HEK293 (cell line): ENCODE measurements around the gene SLC9C2.

Experiments
- GLI4 ChIP-seq: fragments of 450-650 bp; formaldehyde crosslinking; IDR thresholded peaks from 2 replicates; pipeline ENCODE4 v1.5.1; 2016; ENCODE audit warnings: missing biosample characterization, missing genetic modification characterization
- MEIS1 ChIP-seq: sonication (generic); formaldehyde crosslinking; IDR thresholded peaks from 2 replicates; pipeline ENCODE4 v1.8.1; 2022; ENCODE audit warnings: missing genetic modification reagents, mild to moderate bottlenecking, borderline replicate concordance
- MZF1 ChIP-seq: fragments of 450-650 bp; formaldehyde crosslinking; IDR thresholded peaks from 2 replicates; pipeline ENCODE4 v1.5.1; 2017; ENCODE audit warnings: missing biosample characterization, missing genetic modification characterization, borderline replicate concordance
- SP7 ChIP-seq: fragments of 450-650 bp; formaldehyde crosslinking; IDR thresholded peaks from 2 replicates; pipeline ENCODE4 v1.5.1; 2016; ENCODE audit warnings: missing biosample characterization, missing genetic modification characterization
- TCF7L2 ChIP-seq: IDR thresholded peaks from 2 replicates; pipeline ENCODE4 v1.6.1; 2011; ENCODE audit warnings: low read depth, mild to moderate bottlenecking, inconsistent platforms, low read length, moderate library complexity, borderline replicate concordance
- ZNF24 ChIP-seq: fragments of 450-650 bp; formaldehyde crosslinking; IDR thresholded peaks from 2 replicates; pipeline ENCODE4 v1.5.1; 2016; ENCODE audit warnings: missing biosample characterization, missing genetic modification characterization
- ZNF677 ChIP-seq: fragments of 450-650 bp; IDR thresholded peaks from 2 replicates; pipeline ENCODE4 v1.5.0; 2018; ENCODE audit warnings: missing biosample characterization, mild to moderate bottlenecking, missing genetic modification characterization, moderate library complexity
- TF ChIP-seq, protein P1 (sequence below): fragments of 450-650 bp; formaldehyde crosslinking; IDR thresholded peaks from 2 replicates; pipeline ENCODE4 v1.5.1; 2016; ENCODE audit warnings: missing biosample characterization, missing genetic modification characterization

DNA sequence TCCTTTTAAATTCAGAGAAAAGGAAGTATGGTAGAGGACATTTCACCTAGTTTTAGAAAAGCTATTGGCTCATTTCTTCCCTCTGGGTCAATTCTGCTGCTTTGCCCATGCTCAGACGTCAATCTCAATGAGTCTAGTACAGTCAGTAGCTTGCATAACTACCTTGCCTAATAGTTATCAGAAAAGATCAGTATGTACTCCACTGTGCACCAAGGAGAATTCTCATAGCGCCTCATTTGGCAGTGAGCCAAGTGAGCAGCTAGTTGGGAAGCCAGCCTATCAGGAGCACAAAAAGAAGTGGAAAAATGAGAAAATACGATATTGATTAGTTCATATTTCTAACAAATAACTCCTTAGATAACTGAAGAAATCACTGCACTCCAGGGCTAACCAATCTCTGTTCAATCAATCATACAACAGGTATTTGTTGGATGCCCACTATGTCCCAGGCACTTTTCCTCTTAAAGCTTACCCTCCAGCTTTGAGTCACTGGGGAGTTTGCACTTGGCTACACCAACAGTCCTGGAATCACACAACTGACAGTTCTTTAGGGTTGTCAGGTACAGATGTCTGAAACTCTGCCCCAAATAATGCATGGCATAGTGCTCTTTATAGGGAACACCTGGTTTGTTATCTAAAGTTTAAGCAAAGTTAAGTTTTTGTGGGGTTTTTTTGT lies 75.6 kb downstream of the SLC9C2 start:
- TF ChIP-seq ZNF677 (no peak), MEIS1 (CRISPR knock-in tag) (no peak), SP7 (tag by site-specific recombination) (no peak), TCF7L2 (no peak), GLI4 (no peak), ZNF24 (tag by site-specific recombination) (no peak), MZF1 (tag by site-specific recombination) (no peak)
- TF ChIP-seq, protein P1, sequence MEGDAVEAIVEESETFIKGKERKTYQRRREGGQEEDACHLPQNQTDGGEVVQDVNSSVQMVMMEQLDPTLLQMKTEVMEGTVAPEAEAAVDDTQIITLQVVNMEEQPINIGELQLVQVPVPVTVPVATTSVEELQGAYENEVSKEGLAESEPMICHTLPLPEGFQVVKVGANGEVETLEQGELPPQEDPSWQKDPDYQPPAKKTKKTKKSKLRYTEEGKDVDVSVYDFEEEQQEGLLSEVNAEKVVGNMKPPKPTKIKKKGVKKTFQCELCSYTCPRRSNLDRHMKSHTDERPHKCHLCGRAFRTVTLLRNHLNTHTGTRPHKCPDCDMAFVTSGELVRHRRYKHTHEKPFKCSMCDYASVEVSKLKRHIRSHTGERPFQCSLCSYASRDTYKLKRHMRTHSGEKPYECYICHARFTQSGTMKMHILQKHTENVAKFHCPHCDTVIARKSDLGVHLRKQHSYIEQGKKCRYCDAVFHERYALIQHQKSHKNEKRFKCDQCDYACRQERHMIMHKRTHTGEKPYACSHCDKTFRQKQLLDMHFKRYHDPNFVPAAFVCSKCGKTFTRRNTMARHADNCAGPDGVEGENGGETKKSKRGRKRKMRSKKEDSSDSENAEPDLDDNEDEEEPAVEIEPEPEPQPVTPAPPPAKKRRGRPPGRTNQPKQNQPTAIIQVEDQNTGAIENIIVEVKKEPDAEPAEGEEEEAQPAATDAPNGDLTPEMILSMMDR (tag by site-specific recombination): no peak
